B cell (primary cell): Measurements from ENCODE around the gene GHRL. TPM values are rescaled to one million over a fixed set of nuclear protein-coding genes. Genes with fewer than 3 reads are reported as not detected.
"Not testable (repeated sequence)": the region's sequence is repeated elsewhere in the genome, so short reads cannot be mapped to it uniquely, and the experiment has no call there.

Experiments
- ATAC-seq: fragments of 200-7000 bp; cut with Tn5 transposase; one replicate; pipeline ENCODE4 v1.10.0; 2021; ENCODE audit warnings: low read depth, mild to moderate bottlenecking, moderate number of reproducible peaks, moderate library complexity
- CTCF ChIA-PET: fragments of 350-600 bp; sonication (Branson Sonifier 250); formaldehyde crosslinking; loops from one replicate; lab custom pipeline; 2021; ENCODE audit warnings: antibody characterized with exemption, inconsistent platforms; lab: Charles Lee
- POLR2A ChIA-PET: fragments of 350-600 bp; sonication (Branson Sonifier 250); formaldehyde crosslinking; loops from one replicate; lab custom pipeline; 2021; ENCODE audit warnings: antibody characterized with exemption; lab: Charles Lee
- DNase-seq: peaks from one replicate; pipeline ENCODE4 v3.0.0; 2013
- H2AFZ ChIP-seq: 2 replicates; pipeline ENCODE4 v1.6.1; 2012; ENCODE audit warnings: mild to moderate bottlenecking, low read depth, low read length; ENCODE audit not compliant: insufficient read depth, poor library complexity, severe bottlenecking
- H3K27ac ChIP-seq, 2 donors: 1 replicate in 1 of 2; 2 replicates in 1 of 2; pipeline ENCODE4 v1.5.1; 2012 to 2013; ENCODE audit warnings: low read length in 2 of 2, mild to moderate bottlenecking in 2 of 2, moderate library complexity in 1 of 2
- H3K27me3 ChIP-seq, 4 experiments: fragments of 200-600 bp in 1 of 4; sonication (generic) in 1 of 4; replicated peaks in 1 of 4; 1 replicate in 2 of 4; 2 replicates in 2 of 4; pipeline versions ENCODE4 v1.6.1 to v1.7.0; 2013 to 2016; ENCODE audit warnings: low read length in 3 of 4, mild to moderate bottlenecking in 2 of 4, mixed read lengths in 1 of 4, moderate library complexity in 1 of 4; ENCODE audit not compliant: insufficient read depth in 4 of 4, control insufficient read depth in 3 of 4; ENCODE audit errors: control extremely low read depth in 1 of 4
- H3K36me3 ChIP-seq, 2 experiments: replicated peaks in 1 of 2; 1 replicate in 1 of 2; 2 replicates in 1 of 2; pipeline versions ENCODE4 v1.6.1 to v1.7.1; 2013; ENCODE audit warnings: low read length in 1 of 2; ENCODE audit not compliant: insufficient read depth in 2 of 2, control insufficient read depth in 1 of 2; ENCODE audit errors: control extremely low read depth in 1 of 2, extremely low read depth in 1 of 2
- H3K4me1 ChIP-seq, 2 donors: fragments of 200-600 bp in 1 of 2; sonication (generic) in 1 of 2; 1 replicate in 1 of 2; 2 replicates in 1 of 2; pipeline versions ENCODE4 v1.5.1 to v1.6.1; 2013 to 2017; ENCODE audit warnings: low read length in 2 of 2; ENCODE audit not compliant: control insufficient read depth in 2 of 2, insufficient read depth in 2 of 2
- H3K4me2 ChIP-seq: replicated peaks from 2 replicates; pipeline ENCODE3; 2012; ENCODE audit warnings: mild to moderate bottlenecking, low read depth, low read length; ENCODE audit not compliant: poor library complexity, severe bottlenecking
- H3K4me3 ChIP-seq, 5 experiments: fragments of 200-600 bp in 1 of 5; sonication (generic) in 1 of 5; 1 replicate in 3 of 5; 2 replicates in 2 of 5; pipeline versions ENCODE4 v1.5.1 to v1.7.0; 2011 to 2016; ENCODE audit warnings: low read length in 4 of 5, mild to moderate bottlenecking in 4 of 5, low read depth in 2 of 5, control low read depth in 1 of 5, moderate library complexity in 1 of 5; ENCODE audit not compliant: insufficient read depth in 1 of 5; ENCODE audit errors: control extremely low read depth in 1 of 5, extremely low read depth in 1 of 5
- H3K79me2 ChIP-seq: fragments of 200-600 bp; sonication (generic); one replicate; pipeline ENCODE4 v1.6.0; 2016; ENCODE audit warnings: low read length; ENCODE audit not compliant: control insufficient read depth, insufficient read depth
- H3K9ac ChIP-seq: fragments of 200-600 bp; sonication (generic); 2 replicates; pipeline ENCODE4 v1.6.1; 2017; ENCODE audit warnings: mild to moderate bottlenecking, low read length, moderate library complexity
- H3K9me3 ChIP-seq, 3 donors: one replicate each; pipeline versions ENCODE4 v1.6.1 to v1.7.1; 2013; ENCODE audit warnings: low read length in 2 of 3; ENCODE audit not compliant: control insufficient read depth in 2 of 3, insufficient read depth in 1 of 3; ENCODE audit errors: control extremely low read depth in 1 of 3
- H4K20me1 ChIP-seq: 2 replicates; pipeline ENCODE4 v1.6.0; 2012; ENCODE audit warnings: mild to moderate bottlenecking, low read length; ENCODE audit not compliant: insufficient read depth, control insufficient read depth, poor library complexity, severe bottlenecking
- H3K27ac Mint-ChIP-seq: one replicate; pipeline ENCODE4 v1.8.0; 2021; ENCODE audit warnings: mixed read lengths
- H3K27me3 Mint-ChIP-seq: one replicate; pipeline ENCODE4 v1.8.0; 2021; ENCODE audit warnings: mixed read lengths
- H3K4me1 Mint-ChIP-seq: one replicate; pipeline ENCODE4 v1.8.0; 2021; ENCODE audit warnings: mixed read lengths
- H3K4me3 Mint-ChIP-seq: one replicate; pipeline ENCODE4 v1.8.0; 2021; ENCODE audit warnings: mixed read lengths
- H3K9me3 Mint-ChIP-seq: one replicate; pipeline ENCODE4 v1.8.0; 2022; ENCODE audit warnings: mixed read lengths; ENCODE audit not compliant: insufficient read depth
- EZH2 ChIP-seq: IDR thresholded peaks from 2 replicates; pipeline ENCODE4 v1.6.1; 2012; ENCODE audit warnings: borderline replicate concordance, low read depth, mild to moderate bottlenecking, moderate library complexity, low read length; ENCODE audit not compliant: insufficient read depth, poor library complexity, severe bottlenecking
- WGBS: methylation state at CpG from one replicate; pipeline ENCODE4 v1.1.5; 2013; ENCODE audit warnings: missing lambda C conversion rate; ENCODE audit not compliant: insufficient coverage; 5-methylcytosine and 5-hydroxymethylcytosine counted together
- intact Hi-C: fragments of 100-400 bp; cut with micrococcal nuclease; formaldehyde crosslinking; loops from one replicate; pipeline ENCODE4 v1.10.0; 2022
- polyA plus RNA-seq: library from polyadenylated mRNA; depleted of rRNA; stranded (reverse); fragments of >200 nt; gene quantifications from 2 replicates; pipeline ENCODE4 v1.2.3, GENCODE V29; 2012
- total RNA-seq, 2 donors: library from RNA; stranded (reverse); fragments of 120-200 nt in 1 of 2; gene quantifications; 1 replicate in 1 of 2; 2 replicates in 1 of 2; pipeline versions ENCODE4 v1.2.3 to v1.2.4, GENCODE V29; 2013 to 2022
- TF ChIP-seq, protein P1 (sequence below): fragments of 200-600 bp; IDR thresholded peaks from one replicate; pipeline ENCODE4 v1.8.0; 2022; ENCODE audit warnings: antibody characterized with exemption, mild to moderate bottlenecking

The GHRL gene
- total and polyA plus RNA-seq, 2 donors (not counting 1 experiment from before 2014, with no cell fraction given) = 2.8 to 3.0 TPM

DNA sequence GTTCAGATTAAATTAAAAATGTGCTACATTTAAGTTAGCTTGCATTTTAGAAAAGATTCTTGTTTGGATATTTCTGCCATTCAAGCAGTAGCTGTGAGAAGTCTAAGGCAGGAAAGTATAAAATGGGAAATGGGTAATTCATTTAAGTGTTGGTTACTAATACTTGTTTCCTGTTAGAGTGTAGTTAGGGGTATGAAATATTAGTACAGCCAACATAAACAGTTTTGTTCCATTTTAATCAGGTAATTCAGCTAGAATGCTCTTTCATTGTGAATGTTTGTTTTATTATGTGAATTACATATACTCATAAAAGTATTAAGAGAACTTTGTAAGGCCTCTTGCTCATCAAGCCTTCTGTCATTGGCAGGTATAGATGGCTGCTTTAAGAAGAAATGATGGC, 24.6 kb downstream of the GHRL start:
- Histone ChIP-seq H3K9ac (no peak overlapping the region), H3K36me3 (peaks cover 12 to 80% of the 10 kb centered on the region in 2 experiments), H2AFZ (no peak overlapping the region), H3K79me2 (peaks cover 99% of the 10 kb centered on the region), H3K27ac (no peak overlapping the region), H4K20me1 (peaks cover 74% of the 10 kb centered on the region), H3K9me3 (no peaks in the 10 kb centered on the region), H3K4me1 (peaks cover 7 to 9% of the 10 kb centered on the region in 2 donors), H3K4me3 (no peak overlapping the region), H3K4me2 (no peak overlapping the region), H3K27me3 (no peaks in the 10 kb centered on the region)
- no peak for TF ChIP-seq EZH2
- TF ChIP-seq, protein P1, sequence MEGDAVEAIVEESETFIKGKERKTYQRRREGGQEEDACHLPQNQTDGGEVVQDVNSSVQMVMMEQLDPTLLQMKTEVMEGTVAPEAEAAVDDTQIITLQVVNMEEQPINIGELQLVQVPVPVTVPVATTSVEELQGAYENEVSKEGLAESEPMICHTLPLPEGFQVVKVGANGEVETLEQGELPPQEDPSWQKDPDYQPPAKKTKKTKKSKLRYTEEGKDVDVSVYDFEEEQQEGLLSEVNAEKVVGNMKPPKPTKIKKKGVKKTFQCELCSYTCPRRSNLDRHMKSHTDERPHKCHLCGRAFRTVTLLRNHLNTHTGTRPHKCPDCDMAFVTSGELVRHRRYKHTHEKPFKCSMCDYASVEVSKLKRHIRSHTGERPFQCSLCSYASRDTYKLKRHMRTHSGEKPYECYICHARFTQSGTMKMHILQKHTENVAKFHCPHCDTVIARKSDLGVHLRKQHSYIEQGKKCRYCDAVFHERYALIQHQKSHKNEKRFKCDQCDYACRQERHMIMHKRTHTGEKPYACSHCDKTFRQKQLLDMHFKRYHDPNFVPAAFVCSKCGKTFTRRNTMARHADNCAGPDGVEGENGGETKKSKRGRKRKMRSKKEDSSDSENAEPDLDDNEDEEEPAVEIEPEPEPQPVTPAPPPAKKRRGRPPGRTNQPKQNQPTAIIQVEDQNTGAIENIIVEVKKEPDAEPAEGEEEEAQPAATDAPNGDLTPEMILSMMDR = no peak
- no peak for ATAC-seq
- Mint-ChIP-seq H3K27ac (no peak overlapping the region), H3K4me1 (peaks cover 34% of the 10 kb centered on the region), H3K9me3 (no peaks in the 10 kb centered on the region), H3K27me3 (no peaks in the 10 kb centered on the region), H3K4me3 (no peak overlapping the region)
- ChIA-PET CTCF (no interaction called here), POLR2A (no interaction called here)
- intact Hi-C loops = no loop called here
- DNase-seq = no peak

- H3K36me3 ChIP-seq = peaks cover 12 to 76% of the 10 kb centered on the region in 2 experiments
- 87% methylated on average over 4 of the region's 7 CpGs for WGBS
- H3K27ac Mint-ChIP-seq, H3K4me3 ChIP-seq, intact Hi-C loops, H3K4me1 ChIP-seq, H3K27me3 ChIP-seq, H3K9ac ChIP-seq, H3K4me2 ChIP-seq, CTCF ChIA-PET, ATAC-seq, H3K4me3 Mint-ChIP-seq, H3K9me3 Mint-ChIP-seq, H2AFZ ChIP-seq, H3K9me3 ChIP-seq, DNase-seq, H3K27me3 Mint-ChIP-seq, H3K27ac ChIP-seq: not testable (repeated sequence)
- H3K79me2 ChIP-seq = peaks cover 99% of the 10 kb centered on the region
- H3K4me1 Mint-ChIP-seq = peaks cover 35% of the 10 kb centered on the region
- H4K20me1 ChIP-seq = peaks cover 69% of the 10 kb centered on the region
- POLR2A ChIA-PET = interaction anchor here (0.7 kb wide), 1 partner anchor 49 kb away, joined by 4 read pairs; no protein-coding TSS in a partner anchor
These were observed 25.8 kb downstream of the GHRL start for GRCh38 chr3:10266936-10267335.
